C4-2B (cell line): ENCODE measurements around the gene ZNF784.
"Not testable (repeated sequence)": the region's sequence is repeated elsewhere in the genome, so short reads cannot be mapped to it uniquely, and the experiment has no call there.

Experiments
- H3K27ac ChIP-seq: fragments of 450-650 bp; 2 replicates; pipeline ENCODE4 v1.5.1; 2017
- ZFX ChIP-seq: fragments of 450-650 bp; IDR thresholded peaks from 2 replicates; pipeline ENCODE4 v1.6.1; 2017
- TF ChIP-seq, protein P1 (sequence below): fragments of 450-650 bp; conservative IDR thresholded peaks from 2 replicates; pipeline ENCODE4 v1.5.1; 2017; ENCODE audit warnings: mild to moderate bottlenecking

ZNF784 gene

DNA sequence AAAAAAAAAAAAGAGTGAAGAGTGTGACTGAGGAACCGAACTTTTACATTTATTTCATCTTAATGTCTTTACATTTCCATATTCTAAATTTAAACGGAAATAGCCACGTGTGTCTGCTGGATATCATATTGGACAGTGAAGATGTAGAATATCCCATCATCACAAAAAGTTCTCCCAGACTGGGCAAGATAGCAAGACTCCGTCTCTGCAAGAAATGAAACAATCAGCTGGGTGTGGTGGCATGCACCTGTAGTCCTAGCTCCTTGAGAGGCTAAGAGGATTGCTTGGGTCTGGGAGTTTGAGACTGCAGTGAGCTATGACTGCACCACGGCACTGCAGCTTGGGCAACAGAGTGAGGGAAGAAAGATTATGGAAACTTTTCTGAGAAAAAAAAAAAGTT, 47.6 kb downstream of the ZNF784 start:
- H3K27ac ChIP-seq = no peak overlapping the region
- TF ChIP-seq ZFX = no peak
- TF ChIP-seq, protein P1, sequence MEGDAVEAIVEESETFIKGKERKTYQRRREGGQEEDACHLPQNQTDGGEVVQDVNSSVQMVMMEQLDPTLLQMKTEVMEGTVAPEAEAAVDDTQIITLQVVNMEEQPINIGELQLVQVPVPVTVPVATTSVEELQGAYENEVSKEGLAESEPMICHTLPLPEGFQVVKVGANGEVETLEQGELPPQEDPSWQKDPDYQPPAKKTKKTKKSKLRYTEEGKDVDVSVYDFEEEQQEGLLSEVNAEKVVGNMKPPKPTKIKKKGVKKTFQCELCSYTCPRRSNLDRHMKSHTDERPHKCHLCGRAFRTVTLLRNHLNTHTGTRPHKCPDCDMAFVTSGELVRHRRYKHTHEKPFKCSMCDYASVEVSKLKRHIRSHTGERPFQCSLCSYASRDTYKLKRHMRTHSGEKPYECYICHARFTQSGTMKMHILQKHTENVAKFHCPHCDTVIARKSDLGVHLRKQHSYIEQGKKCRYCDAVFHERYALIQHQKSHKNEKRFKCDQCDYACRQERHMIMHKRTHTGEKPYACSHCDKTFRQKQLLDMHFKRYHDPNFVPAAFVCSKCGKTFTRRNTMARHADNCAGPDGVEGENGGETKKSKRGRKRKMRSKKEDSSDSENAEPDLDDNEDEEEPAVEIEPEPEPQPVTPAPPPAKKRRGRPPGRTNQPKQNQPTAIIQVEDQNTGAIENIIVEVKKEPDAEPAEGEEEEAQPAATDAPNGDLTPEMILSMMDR = no peak

DNA sequence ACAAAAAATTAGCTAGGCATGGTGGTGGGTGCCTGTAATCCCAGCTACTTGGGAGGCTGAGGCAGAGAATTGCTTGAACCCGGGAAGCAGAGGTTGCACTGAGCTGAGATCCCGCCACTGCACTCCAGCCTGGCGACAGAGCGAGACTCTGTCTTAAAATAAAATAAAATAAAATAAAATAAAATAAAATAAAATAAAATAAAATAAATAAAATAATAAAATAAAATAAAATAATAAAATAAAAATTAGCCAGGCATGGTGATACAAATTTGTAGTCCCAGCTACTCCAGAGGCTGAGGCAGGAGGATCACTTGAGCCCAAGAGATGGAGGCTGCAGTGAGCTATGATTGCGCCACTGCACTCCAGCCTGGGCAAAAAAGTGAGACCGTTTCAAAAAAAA, 50.4 kb downstream of the ZNF784 start:
- not testable (repeated sequence) for H3K27ac ChIP-seq
